Activated T-cell treated with anti-CD3 and anti-CD28 coated beads, Interleukin-2, amount 50 U/mL, for 72 hours (primary cell): Measurements from ENCODE around the gene DGAT2. TPM values are rescaled to one million over a fixed set of nuclear protein-coding genes. Genes with fewer than 3 reads are reported as not detected.

ENCODE experiments used
- ATAC-seq, 2 donors: fragments of 150-1000 bp; cut with Tn5 transposase; replicated peaks in 1 of 2; 2 replicates each; pipeline ENCODE4 v1.10.0; 2021; ENCODE audit warnings: moderate library complexity in 2 of 2, mild to moderate bottlenecking in 1 of 2
- DNase-seq, 2 donors: peaks; one replicate each; pipeline ENCODE4 v3.0.0; 2021 to 2022; ENCODE audit warnings: mixed read lengths in 1 of 2
- H3K27ac Mint-ChIP-seq: one replicate; pipeline ENCODE4 v1.8.0; 2022; ENCODE audit warnings: mild to moderate bottlenecking, moderate library complexity, mixed read lengths
- H3K27me3 Mint-ChIP-seq: one replicate; pipeline ENCODE4 v1.8.0; 2022; ENCODE audit warnings: low read depth, mixed read lengths
- H3K36me3 Mint-ChIP-seq, 2 donors: one replicate each; pipeline ENCODE4 v1.8.0; 2022; ENCODE audit warnings: mixed read lengths in 2 of 2, mild to moderate bottlenecking in 1 of 2; ENCODE audit not compliant: insufficient read depth in 2 of 2
- H3K4me1 Mint-ChIP-seq: one replicate; pipeline ENCODE4 v1.8.0; 2022; ENCODE audit warnings: low read depth, mixed read lengths
- H3K4me3 Mint-ChIP-seq, 2 donors: one replicate each; pipeline ENCODE4 v1.8.0; 2022; ENCODE audit warnings: mild to moderate bottlenecking in 2 of 2, mixed read lengths in 2 of 2, moderate library complexity in 2 of 2
- H3K9me3 Mint-ChIP-seq, 2 donors: one replicate each; pipeline ENCODE4 v1.8.0; 2022; ENCODE audit warnings: mixed read lengths in 2 of 2
- total RNA-seq, 2 donors: library from RNA; stranded (reverse); gene quantifications; one replicate each; pipeline ENCODE4 v1.2.3, GENCODE V29; 2022

The DGAT2 gene
- total RNA-seq, 2 donors from 2014 or later, result 2.8 to 3.4 TPM

- no peak for ATAC-seq
- Mint-ChIP-seq H3K27ac (no peak overlapping the region), H3K4me1 (peaks cover 21% of the 10 kb centered on the region), H3K36me3 (peaks cover 0 to 5% of the 10 kb centered on the region in 2 donors), H3K4me3 (no peak overlapping the region), H3K9me3 (no peaks in the 10 kb centered on the region), H3K27me3 (no peaks in the 10 kb centered on the region)
- no peak for DNase-seq
These were observed 52.1 kb downstream of the DGAT2 start for GRCh38 chr11:75820645-75821044.

- no peaks in the 10 kb centered on the region for H3K9me3 Mint-ChIP-seq
- H3K4me1 Mint-ChIP-seq, result peaks cover 21% of the 10 kb centered on the region
- ATAC-seq, result no peak
- H3K27me3 Mint-ChIP-seq, result no peaks in the 10 kb centered on the region
- no peak overlapping the region for H3K27ac Mint-ChIP-seq
- H3K36me3 Mint-ChIP-seq, result peaks cover 0 to 5% of the 10 kb centered on the region in 2 donors
- no peak overlapping the region for H3K4me3 Mint-ChIP-seq
- DNase-seq, result no peak
These were observed 52.6 kb downstream of the DGAT2 start for GRCh38 chr11:75821202-75821601.

- no peak overlapping the region for H3K4me3 Mint-ChIP-seq
- H3K27me3 Mint-ChIP-seq, result no peaks in the 10 kb centered on the region
- peaks cover 21% of the 10 kb centered on the region for H3K4me1 Mint-ChIP-seq
- H3K9me3 Mint-ChIP-seq, result no peaks in the 10 kb centered on the region
- ATAC-seq (no peak), DNase-seq (no peak)
- no peak overlapping the region for H3K27ac Mint-ChIP-seq
- H3K36me3 Mint-ChIP-seq, result peaks cover 0 to 5% of the 10 kb centered on the region in 2 donors
These were observed 54.0 kb downstream of the DGAT2 start for GRCh38 chr11:75822541-75822940.

- peaks cover 21% of the 10 kb centered on the region for H3K4me1 Mint-ChIP-seq
- H3K4me3 Mint-ChIP-seq, result no peak overlapping the region
- peaks cover 0 to 5% of the 10 kb centered on the region in 2 donors for H3K36me3 Mint-ChIP-seq
- no peak for DNase-seq
- no peak for ATAC-seq
- no peaks in the 10 kb centered on the region for H3K9me3 Mint-ChIP-seq
- H3K27ac Mint-ChIP-seq, result no peak overlapping the region
- H3K27me3 Mint-ChIP-seq, result no peaks in the 10 kb centered on the region
These were observed 54.8 kb downstream of the DGAT2 start for GRCh38 chr11:75823415-75823814.

- ATAC-seq (no peak), DNase-seq (no peak)
- H3K36me3 Mint-ChIP-seq, result peaks cover 0 to 5% of the 10 kb centered on the region in 2 donors
- H3K4me3 Mint-ChIP-seq, result peak overlapping the region in 1 of 2 donors; percentile 25
- H3K9me3 Mint-ChIP-seq, result no peaks in the 10 kb centered on the region
- no peak overlapping the region for H3K27ac Mint-ChIP-seq
- H3K4me1 Mint-ChIP-seq, result peaks cover 21% of the 10 kb centered on the region
- no peaks in the 10 kb centered on the region for H3K27me3 Mint-ChIP-seq
These were observed 55.4 kb downstream of the DGAT2 start for GRCh38 chr11:75823946-75824345.

- Mint-ChIP-seq H3K36me3 (peaks cover 0 to 3% of the 10 kb centered on the region in 2 donors), H3K4me3 (no peak overlapping the region), H3K4me1 (peaks cover 12% of the 10 kb centered on the region), H3K9me3 (no peaks in the 10 kb centered on the region), H3K27me3 (no peaks in the 10 kb centered on the region), H3K27ac (peak overlapping the region; percentile 22)
- ATAC-seq (no peak), DNase-seq (no peak)
These were observed 58.1 kb downstream of the DGAT2 start for GRCh38 chr11:75826461-75827230.

- H3K27ac Mint-ChIP-seq, result no peak overlapping the region
- ATAC-seq (no peak), DNase-seq (no peak)
- H3K9me3 Mint-ChIP-seq, result no peaks in the 10 kb centered on the region
- H3K27me3 Mint-ChIP-seq, result no peaks in the 10 kb centered on the region
- H3K4me1 Mint-ChIP-seq, result peaks cover 7% of the 10 kb centered on the region
- H3K4me3 Mint-ChIP-seq, result no peak overlapping the region
- H3K36me3 Mint-ChIP-seq, result no peaks in the 10 kb centered on the region
These were observed 59.0 kb downstream of the DGAT2 start for GRCh38 chr11:75827562-75827961.

- H3K27ac Mint-ChIP-seq, result no peak overlapping the region
- ATAC-seq, result no peak
- H3K9me3 Mint-ChIP-seq, result no peaks in the 10 kb centered on the region
- no peaks in the 10 kb centered on the region for H3K27me3 Mint-ChIP-seq
- no peaks in the 10 kb centered on the region for H3K36me3 Mint-ChIP-seq
- DNase-seq, result no peak
- no peak overlapping the region for H3K4me3 Mint-ChIP-seq
- H3K4me1 Mint-ChIP-seq, result peaks cover 5% of the 10 kb centered on the region
These were observed 63.4 kb downstream of the DGAT2 start for GRCh38 chr11:75831915-75832502.

GRCh38 chr11:75834728-75835127 lies 66.2 kb downstream of the DGAT2 start:
- ATAC-seq, result no peak
- Mint-ChIP-seq H3K27ac (no peak overlapping the region), H3K36me3 (no peaks in the 10 kb centered on the region), H3K27me3 (no peaks in the 10 kb centered on the region), H3K9me3 (no peaks in the 10 kb centered on the region), H3K4me3 (no peak overlapping the region), H3K4me1 (peaks cover 5% of the 10 kb centered on the region)
- DNase-seq, result no peak

GRCh38 chr11:75836417-75836816 lies 67.8 kb downstream of the DGAT2 start:
- Mint-ChIP-seq H3K27me3 (no peaks in the 10 kb centered on the region), H3K36me3 (no peaks in the 10 kb centered on the region), H3K4me3 (no peak overlapping the region), H3K9me3 (no peaks in the 10 kb centered on the region), H3K27ac (no peak overlapping the region), H3K4me1 (peaks cover 5% of the 10 kb centered on the region)
- ATAC-seq (no peak), DNase-seq (no peak)

- ATAC-seq (no peak), DNase-seq (no peak)
- Mint-ChIP-seq H3K4me1 (peaks cover 5% of the 10 kb centered on the region), H3K9me3 (no peaks in the 10 kb centered on the region), H3K27me3 (no peaks in the 10 kb centered on the region), H3K27ac (no peak overlapping the region), H3K36me3 (no peaks in the 10 kb centered on the region), H3K4me3 (no peak overlapping the region)
These were observed 71.3 kb downstream of the DGAT2 start for GRCh38 chr11:75839851-75840250.

- Mint-ChIP-seq H3K4me1 (peaks cover 5% of the 10 kb centered on the region), H3K9me3 (no peaks in the 10 kb centered on the region)
These were observed 71.9 kb downstream of the DGAT2 start for GRCh38 chr11:75840522-75840921.

GRCh38 chr11:75841739-75842138 lies 73.2 kb downstream of the DGAT2 start:
- no peaks in the 10 kb centered on the region for H3K4me1 Mint-ChIP-seq
- H3K27me3 Mint-ChIP-seq, result no peaks in the 10 kb centered on the region
- no peak overlapping the region for H3K27ac Mint-ChIP-seq
- H3K36me3 Mint-ChIP-seq, result no peaks in the 10 kb centered on the region
- H3K9me3 Mint-ChIP-seq, result no peaks in the 10 kb centered on the region
- DNase-seq (no peak), ATAC-seq (no peak)
- H3K4me3 Mint-ChIP-seq, result no peak overlapping the region

More at GRCh38 chr11:75840522-75840921, 71.9 kb downstream of the DGAT2 start:
- Mint-ChIP-seq H3K27ac (no peak overlapping the region), H3K4me3 (no peak overlapping the region), H3K27me3 (no peaks in the 10 kb centered on the region), H3K36me3 (no peaks in the 10 kb centered on the region)
- DNase-seq (no peak), ATAC-seq (no peak)

- Mint-ChIP-seq H3K4me1 (no peaks in the 10 kb centered on the region), H3K36me3 (no peaks in the 10 kb centered on the region), H3K27ac (no peak overlapping the region), H3K9me3 (no peaks in the 10 kb centered on the region), H3K4me3 (no peak overlapping the region), H3K27me3 (no peaks in the 10 kb centered on the region)
- DNase-seq (no peak), ATAC-seq (no peak)
These were observed 76.7 kb downstream of the DGAT2 start for GRCh38 chr11:75845324-75845723.
